NB4 (cell line): ENCODE results near the gene SGSM2.
"Not testable (repeated sequence)": the region's sequence is repeated elsewhere in the genome, so short reads cannot be mapped to it uniquely, and the experiment has no call there.

ENCODE experiments used
- DNase-seq: peaks from one replicate; pipeline ENCODE4 v3.0.0; 2010; ENCODE audit warnings: low read depth
- H3K4me3 ChIP-seq: one replicate; pipeline ENCODE4 v1.5.1; 2011; ENCODE audit warnings: mild to moderate bottlenecking, low read depth, low read length, moderate library complexity
- MAX ChIP-seq: IDR thresholded peaks from 2 replicates; pipeline ENCODE4 v1.6.1; 2011; ENCODE audit warnings: low read depth, low read length
- MYC ChIP-seq: IDR thresholded peaks from 2 replicates; pipeline ENCODE4 v1.6.1; 2011; ENCODE audit warnings: low read depth, low read length
- POLR2A ChIP-seq: IDR thresholded peaks from 2 replicates; pipeline ENCODE4 v1.6.1; 2011; ENCODE audit warnings: mild to moderate bottlenecking; ENCODE audit not compliant: insufficient read length; ENCODE audit errors: extremely low read depth
- TF ChIP-seq, protein P1 (sequence below): IDR thresholded peaks from one replicate; pipeline ENCODE4 v1.5.1; 2012; ENCODE audit warnings: low read depth, low read length

The SGSM2 gene

DNA sequence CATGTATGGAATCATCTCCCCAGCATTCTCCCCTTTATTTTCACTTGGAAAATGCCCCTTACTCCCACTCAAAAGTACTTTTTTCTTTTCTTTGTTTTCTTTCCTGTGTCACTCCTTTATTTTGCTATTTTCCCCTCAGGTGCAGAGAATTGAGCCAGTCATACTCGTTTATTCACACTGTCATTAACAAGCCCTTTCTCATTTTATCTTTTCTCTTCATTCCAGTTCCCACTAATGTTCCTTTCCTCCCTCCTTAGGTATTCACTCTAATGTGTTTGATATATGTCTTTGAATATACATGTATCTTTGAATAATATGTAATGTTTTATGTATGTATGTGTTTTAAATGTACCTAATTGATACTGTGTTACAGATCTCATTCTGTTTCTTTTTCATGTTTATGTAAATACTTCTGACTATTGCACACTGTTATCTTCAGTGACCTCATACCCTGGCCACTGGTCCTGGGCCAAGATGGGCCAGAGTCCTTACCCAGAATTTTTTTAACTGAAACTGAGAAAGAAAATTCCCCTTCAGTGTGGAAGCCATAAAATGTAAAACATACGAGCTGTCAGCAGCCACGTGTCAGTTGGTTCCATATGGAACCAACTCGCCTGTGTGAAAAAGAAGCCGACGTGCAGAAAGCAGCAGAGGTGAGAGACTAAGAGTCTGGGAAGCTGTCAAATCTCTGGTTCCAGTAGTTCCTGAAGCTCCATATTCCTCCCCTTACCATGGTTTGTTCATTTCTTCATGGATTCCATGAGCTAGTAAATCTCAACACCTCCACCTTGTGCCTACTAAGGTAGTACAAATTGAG, 27.8 kb upstream of the SGSM2 start:
- TF ChIP-seq, protein P1, sequence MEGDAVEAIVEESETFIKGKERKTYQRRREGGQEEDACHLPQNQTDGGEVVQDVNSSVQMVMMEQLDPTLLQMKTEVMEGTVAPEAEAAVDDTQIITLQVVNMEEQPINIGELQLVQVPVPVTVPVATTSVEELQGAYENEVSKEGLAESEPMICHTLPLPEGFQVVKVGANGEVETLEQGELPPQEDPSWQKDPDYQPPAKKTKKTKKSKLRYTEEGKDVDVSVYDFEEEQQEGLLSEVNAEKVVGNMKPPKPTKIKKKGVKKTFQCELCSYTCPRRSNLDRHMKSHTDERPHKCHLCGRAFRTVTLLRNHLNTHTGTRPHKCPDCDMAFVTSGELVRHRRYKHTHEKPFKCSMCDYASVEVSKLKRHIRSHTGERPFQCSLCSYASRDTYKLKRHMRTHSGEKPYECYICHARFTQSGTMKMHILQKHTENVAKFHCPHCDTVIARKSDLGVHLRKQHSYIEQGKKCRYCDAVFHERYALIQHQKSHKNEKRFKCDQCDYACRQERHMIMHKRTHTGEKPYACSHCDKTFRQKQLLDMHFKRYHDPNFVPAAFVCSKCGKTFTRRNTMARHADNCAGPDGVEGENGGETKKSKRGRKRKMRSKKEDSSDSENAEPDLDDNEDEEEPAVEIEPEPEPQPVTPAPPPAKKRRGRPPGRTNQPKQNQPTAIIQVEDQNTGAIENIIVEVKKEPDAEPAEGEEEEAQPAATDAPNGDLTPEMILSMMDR, result no peak
- no peak for TF ChIP-seq MAX
- no peak for TF ChIP-seq MYC
- TF ChIP-seq POLR2A, result no peak
- H3K4me3 ChIP-seq, result no peak overlapping the region
- DNase-seq, result no peak

DNA sequence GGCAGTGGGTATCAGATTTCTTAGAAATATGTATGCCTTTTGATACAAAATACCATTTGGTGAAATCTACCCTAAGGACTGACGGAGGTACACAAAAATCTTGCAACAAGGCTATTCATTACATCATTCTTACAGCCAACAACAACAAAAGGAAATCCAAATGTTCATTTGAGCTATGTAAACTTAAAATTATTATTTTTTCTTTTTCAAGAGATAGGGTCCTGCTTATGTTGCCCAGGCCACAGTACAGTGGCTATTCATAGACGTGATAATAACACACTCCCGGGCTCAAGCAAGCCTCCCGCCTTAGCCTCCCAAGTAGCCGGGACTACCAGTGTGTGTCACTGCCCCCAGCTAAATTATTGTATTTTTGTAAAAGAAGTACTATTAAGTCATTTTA, 24.6 kb upstream of the SGSM2 start:
- TF ChIP-seq, protein P1, result no peak
- TF ChIP-seq MYC (no peak), POLR2A (no peak), MAX (no peak)
- no peak for DNase-seq
- H3K4me3 ChIP-seq, result no peak overlapping the region

DNA sequence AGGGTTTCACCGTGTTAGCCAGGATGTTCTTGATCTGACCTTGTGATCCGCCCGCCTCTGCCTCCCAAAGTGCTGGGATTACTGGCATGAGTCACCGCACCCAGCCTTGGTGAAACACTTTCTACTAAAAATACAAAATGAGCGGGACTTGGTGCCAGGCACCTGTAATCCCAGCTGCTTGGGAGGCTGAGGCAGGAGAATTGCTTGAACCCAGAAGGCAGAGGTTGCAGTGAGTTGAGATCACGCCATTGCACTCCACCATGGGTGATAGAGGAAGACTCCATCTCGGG, 20.4 kb upstream of the SGSM2 start:
- DNase-seq, H3K4me3 ChIP-seq: not testable (repeated sequence)

- DNase-seq, result no peak
- H3K4me3 ChIP-seq, result no peak overlapping the region
- TF ChIP-seq POLR2A (no peak), MYC (no peak), MAX (no peak)
- TF ChIP-seq, protein P1, result no peak
These were observed 19.5 kb upstream of the SGSM2 start for GRCh38 chr17:2317796-2318195.

DNA sequence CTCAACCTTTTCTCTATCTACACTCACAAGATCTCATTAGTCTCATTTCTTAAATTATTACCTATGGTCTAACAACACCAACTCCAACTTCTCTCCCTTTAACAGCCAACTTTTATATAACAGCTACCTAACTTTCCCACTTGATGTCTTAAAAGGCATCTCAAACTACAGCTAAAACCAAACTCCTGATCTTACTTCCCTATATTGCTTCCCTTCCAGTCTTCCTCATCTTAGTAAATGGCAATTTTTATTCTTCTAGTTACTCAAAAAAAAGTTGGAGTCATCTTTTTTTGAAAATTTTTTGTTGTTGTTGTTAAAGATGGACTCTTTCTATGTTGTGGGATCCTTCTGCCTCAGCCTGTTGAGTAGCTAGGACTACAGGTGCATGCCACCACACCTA, 18.2 kb upstream of the SGSM2 start:
- no peak for TF ChIP-seq POLR2A
- TF ChIP-seq, protein P1, result no peak
- TF ChIP-seq MAX, result no peak
- no peak for TF ChIP-seq MYC

DNA sequence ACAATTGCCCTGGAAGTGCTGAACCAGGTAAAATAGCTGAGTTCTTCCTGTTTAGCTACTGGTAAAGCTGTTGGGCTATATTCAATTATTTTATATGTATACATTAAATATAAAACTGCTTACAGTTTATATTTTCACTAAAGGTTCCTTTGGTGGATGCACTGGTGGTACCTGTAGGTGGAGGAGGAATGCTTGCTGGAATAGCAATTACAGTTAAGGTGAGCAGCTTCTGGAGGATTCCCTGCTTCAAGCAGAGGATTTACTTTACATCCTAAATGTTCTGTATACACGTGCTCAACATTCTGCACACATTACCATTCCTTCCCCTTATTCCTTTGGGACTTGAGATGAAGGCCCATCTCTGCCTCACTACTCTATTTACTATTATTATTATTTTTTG, 15.9 kb upstream of the SGSM2 start:
- no peak for DNase-seq
- no peak overlapping the region for H3K4me3 ChIP-seq
- TF ChIP-seq, protein P1, result no peak
- no peak for TF ChIP-seq POLR2A
- no peak for TF ChIP-seq MYC
- TF ChIP-seq MAX, result no peak

More for the DNA sequence above, 18.2 kb upstream of the SGSM2 start:
- H3K4me3 ChIP-seq, result no peak overlapping the region
- DNase-seq, result no peak
